Measurements from ENCODE around the gene PPP4R3B.
"Not testable (repeated sequence)": the region's sequence is repeated elsewhere in the genome, so short reads cannot be mapped to it uniquely, and the experiment has no call there.

Gene PPP4R3B

DNA sequence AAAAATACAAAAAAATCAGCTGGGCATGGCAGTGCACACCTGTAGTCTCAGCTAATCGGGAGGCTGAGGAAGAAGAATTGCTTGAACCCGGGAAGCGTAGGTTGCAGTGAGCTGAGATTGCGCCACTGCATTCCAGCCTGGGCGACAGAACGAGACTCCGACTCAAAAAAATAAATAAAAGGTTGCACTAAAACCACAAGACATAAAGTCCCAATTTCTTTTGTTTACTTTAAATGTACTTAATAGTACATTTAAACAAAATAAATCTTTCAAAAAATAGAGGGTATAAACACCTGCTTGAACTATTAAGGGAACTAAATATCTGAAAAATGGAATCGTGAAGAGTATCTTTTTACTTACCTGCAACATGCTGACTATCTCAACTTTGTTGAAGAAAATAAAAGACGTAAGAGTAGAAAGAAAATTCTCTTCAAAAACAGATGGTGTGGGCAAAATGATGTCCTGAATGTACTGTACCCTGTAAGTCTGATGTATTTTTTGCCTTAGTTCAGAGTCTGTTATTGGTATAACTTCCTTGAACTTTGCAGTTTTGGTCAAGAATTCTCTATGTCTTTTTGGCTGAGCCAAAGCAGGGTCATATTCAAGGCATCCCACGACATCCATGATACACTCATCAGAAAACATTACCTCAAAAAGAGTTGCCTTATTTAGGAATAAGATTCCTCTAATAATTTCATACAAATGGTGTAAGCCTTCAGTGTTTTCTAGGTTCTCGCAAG lies 19.2 kb downstream of the PPP4R3B start:
- Histone ChIP-seq H3K27me3 (ENCODE audit: control insufficient read depth in 5 of 5, insufficient read depth in 4 of 5, low read length in 5 of 5) (no peaks in the 10 kb centered on the region), H3K4me1 (ENCODE audit: control insufficient read depth in 5 of 5, insufficient read depth in 5 of 5, low read length in 5 of 5) (peaks cover 0 to 3% (median 0%) of the 10 kb centered on the region in 5 donors), H3K4me3 (ENCODE audit: low read depth in 1 of 5, low read length in 5 of 5) (no peak overlapping the region), H3K36me3 (ENCODE audit: control insufficient read depth in 5 of 5, insufficient read depth in 5 of 5, low read length in 5 of 5) (peaks cover 12 to 36% (median 27%) of the 10 kb centered on the region in 5 donors), H3K9ac (ENCODE audit: low read length in 5 of 5) (no peak overlapping the region), H3K9me3 (ENCODE audit: control insufficient read depth in 5 of 5, low read length in 5 of 5) (no peaks in the 10 kb centered on the region), H3K27ac (ENCODE audit: low read depth, low read length) (no peak overlapping the region)

DNA sequence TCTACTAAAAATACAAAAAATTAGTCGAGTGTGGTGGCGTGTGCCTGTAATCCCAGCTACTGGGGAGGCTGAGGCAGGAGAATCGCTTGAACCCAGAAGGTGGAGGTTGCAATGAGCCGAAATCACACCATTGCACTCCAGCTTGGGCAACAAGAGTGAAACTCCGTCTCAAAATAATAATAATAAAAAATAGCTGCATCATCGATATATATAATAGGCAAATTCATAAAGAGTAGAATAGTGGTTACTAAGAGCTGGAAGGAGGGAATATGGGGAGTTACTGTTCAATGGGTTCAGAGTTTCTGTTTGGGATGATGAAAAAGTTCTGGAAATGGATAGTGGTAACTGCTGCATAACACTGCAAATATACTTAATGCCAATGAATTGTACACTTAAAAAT lies 20.6 kb downstream of the PPP4R3B start:
- peaks cover 9 to 24% (median 17%) of the 10 kb centered on the region in 5 donors for H3K36me3 ChIP-seq (ENCODE audit: control insufficient read depth in 5 of 5, insufficient read depth in 5 of 5, low read length in 5 of 5)
- H3K9ac ChIP-seq (ENCODE audit: low read length in 5 of 5); H3K4me1 ChIP-seq (ENCODE audit: control insufficient read depth in 5 of 5, insufficient read depth in 5 of 5, low read length in 5 of 5); H3K27ac ChIP-seq (ENCODE audit: low read depth, low read length); H3K27me3 ChIP-seq (ENCODE audit: control insufficient read depth in 5 of 5, insufficient read depth in 4 of 5, low read length in 5 of 5); H3K9me3 ChIP-seq (ENCODE audit: control insufficient read depth in 5 of 5, low read length in 5 of 5); H3K4me3 ChIP-seq (ENCODE audit: low read depth in 1 of 5, low read length in 5 of 5): not testable (repeated sequence)

DNA sequence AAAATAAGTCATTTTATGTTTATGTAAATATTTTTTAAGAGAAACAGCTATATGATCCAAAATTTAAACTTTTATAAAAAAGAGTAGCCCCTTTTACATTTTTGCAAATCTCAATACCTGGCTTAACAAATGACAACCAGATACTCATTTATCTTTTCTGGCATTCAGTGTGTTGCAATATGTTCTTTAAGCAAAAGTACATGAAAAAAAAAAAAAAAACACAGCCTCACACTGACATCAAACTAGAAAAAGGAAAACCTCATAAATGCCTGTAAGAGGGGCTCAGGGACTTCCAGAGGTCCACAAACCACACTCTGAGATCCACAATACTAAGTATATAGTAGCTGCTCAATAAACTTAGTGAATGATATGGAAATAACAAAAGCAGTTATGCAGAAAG lies 21.9 kb downstream of the PPP4R3B start:
- Histone ChIP-seq H3K4me1 (ENCODE audit: control insufficient read depth in 5 of 5, insufficient read depth in 5 of 5, low read length in 5 of 5) (peaks cover 0 to 8% (median 0%) of the 10 kb centered on the region in 5 donors), H3K36me3 (ENCODE audit: control insufficient read depth in 5 of 5, insufficient read depth in 5 of 5, low read length in 5 of 5) (peaks cover 9 to 24% (median 14%) of the 10 kb centered on the region in 5 donors), H3K27me3 (ENCODE audit: control insufficient read depth in 5 of 5, insufficient read depth in 4 of 5, low read length in 5 of 5) (no peaks in the 10 kb centered on the region), H3K9ac (ENCODE audit: low read length in 5 of 5) (no peak overlapping the region), H3K4me3 (ENCODE audit: low read depth in 1 of 5, low read length in 5 of 5) (no peak overlapping the region), H3K27ac (ENCODE audit: low read depth, low read length) (no peak overlapping the region), H3K9me3 (ENCODE audit: control insufficient read depth in 5 of 5, low read length in 5 of 5) (no peaks in the 10 kb centered on the region)

DNA sequence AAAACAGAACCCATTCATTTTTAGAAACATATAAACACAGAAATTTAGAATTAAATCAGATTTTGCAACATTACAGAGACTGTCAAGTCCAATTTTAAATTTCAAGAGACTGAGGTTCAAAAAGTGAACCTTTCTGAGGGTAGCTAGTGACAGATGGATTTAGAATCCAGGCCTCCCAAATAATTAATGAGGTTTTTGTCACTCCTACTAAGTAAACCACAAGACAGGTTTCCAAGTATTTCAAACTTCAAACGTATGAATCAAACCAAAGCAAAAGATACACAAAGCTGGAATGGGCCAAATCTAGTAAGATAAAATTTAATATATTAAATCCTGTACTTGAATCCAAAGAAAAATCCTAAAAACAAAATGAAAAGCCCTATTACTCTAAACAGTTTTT lies 25.3 kb downstream of the PPP4R3B start:
- Histone ChIP-seq H3K27me3 (ENCODE audit: control insufficient read depth in 5 of 5, insufficient read depth in 4 of 5, low read length in 5 of 5) (no peaks in the 10 kb centered on the region), H3K4me3 (ENCODE audit: low read depth in 1 of 5, low read length in 5 of 5) (no peak overlapping the region), H3K9me3 (ENCODE audit: control insufficient read depth in 5 of 5, low read length in 5 of 5) (no peaks in the 10 kb centered on the region), H3K9ac (ENCODE audit: low read length in 5 of 5) (no peak overlapping the region), H3K4me1 (ENCODE audit: control insufficient read depth in 5 of 5, insufficient read depth in 5 of 5, low read length in 5 of 5) (peaks cover 0 to 8% (median 0%) of the 10 kb centered on the region in 5 donors), H3K27ac (ENCODE audit: low read depth, low read length) (no peak overlapping the region), H3K36me3 (ENCODE audit: control insufficient read depth in 5 of 5, insufficient read depth in 5 of 5, low read length in 5 of 5) (peaks cover 0 to 16% (median 5%) of the 10 kb centered on the region in 5 donors)

DNA sequence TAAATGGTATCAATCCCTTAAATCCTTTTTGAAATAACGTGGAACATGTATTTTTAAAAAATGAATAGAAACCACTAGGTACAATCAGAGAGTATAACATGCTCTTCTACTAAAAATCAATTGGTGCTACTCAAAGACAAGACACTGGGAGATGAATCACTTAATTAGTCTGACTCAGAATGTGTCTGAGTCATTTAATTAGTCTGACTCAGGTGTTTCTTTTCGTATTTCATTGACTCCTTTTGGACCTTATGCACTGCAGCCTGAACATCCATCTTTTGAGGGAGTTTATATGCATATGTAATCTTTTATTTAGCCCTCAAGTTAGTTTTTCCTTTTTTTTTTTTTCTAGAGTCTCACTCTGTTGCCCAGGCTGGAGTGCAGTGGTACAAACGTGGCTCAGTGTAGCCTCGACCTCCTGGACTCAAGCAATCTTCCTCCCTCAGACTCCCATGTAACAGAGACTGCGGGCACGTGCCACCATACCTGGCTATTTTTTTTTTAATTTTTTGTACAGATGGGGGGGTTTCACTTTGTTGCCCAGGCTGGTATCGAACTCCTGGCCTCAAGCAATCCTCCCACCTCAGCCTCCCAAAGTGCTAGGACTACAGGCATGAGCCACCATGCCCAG lies 26.5 kb downstream of the PPP4R3B start:
- H3K4me3 ChIP-seq (ENCODE audit: low read depth in 1 of 5, low read length in 5 of 5): no peak overlapping the region

DNA sequence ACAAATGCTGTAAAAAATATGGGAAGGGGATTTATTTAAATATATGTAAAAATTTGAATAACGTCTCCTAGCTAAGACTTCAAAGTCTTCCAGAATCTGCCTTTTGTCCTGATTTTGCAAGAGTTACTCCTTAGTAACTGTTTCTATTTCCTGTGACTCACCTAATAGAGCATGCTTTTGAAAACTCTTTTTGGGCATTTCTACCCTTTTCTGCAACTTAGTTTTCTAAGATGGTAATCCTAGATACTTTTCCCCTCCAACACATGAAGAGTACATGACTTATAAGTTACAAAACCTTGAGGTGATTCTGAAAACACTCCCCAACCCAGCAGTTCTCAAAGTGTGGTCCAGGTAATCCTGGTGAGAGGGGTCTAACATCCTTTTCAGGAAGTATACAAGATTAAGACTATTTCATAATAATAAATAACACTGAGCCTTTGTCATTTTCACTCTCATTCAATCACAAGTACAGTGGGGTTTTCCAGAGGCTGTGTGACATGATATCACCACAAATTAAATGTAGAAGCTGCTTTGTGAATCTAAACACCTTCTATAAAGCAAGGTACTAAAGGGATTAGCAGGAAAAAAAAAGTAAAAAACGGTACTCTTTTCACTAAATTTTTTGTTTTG lies 31.9 kb downstream of the PPP4R3B start:
- Histone ChIP-seq H3K36me3 (ENCODE audit: control insufficient read depth in 5 of 5, insufficient read depth in 5 of 5, low read length in 5 of 5) (peaks cover 2 to 13% (median 11%) of the 10 kb centered on the region in 5 donors), H3K27ac (ENCODE audit: low read depth, low read length) (no peak overlapping the region), H3K9me3 (ENCODE audit: control insufficient read depth in 5 of 5, low read length in 5 of 5) (no peaks in the 10 kb centered on the region), H3K27me3 (ENCODE audit: control insufficient read depth in 5 of 5, insufficient read depth in 4 of 5, low read length in 5 of 5) (no peaks in the 10 kb centered on the region), H3K4me1 (ENCODE audit: control insufficient read depth in 5 of 5, insufficient read depth in 5 of 5, low read length in 5 of 5) (peaks cover 0 to 21% (median 8%) of the 10 kb centered on the region in 5 donors), H3K4me3 (ENCODE audit: low read depth in 1 of 5, low read length in 5 of 5) (no peak overlapping the region), H3K9ac (ENCODE audit: low read length in 5 of 5) (no peak overlapping the region)

More for the DNA sequence above, 26.5 kb downstream of the PPP4R3B start:
- no peaks in the 10 kb centered on the region for H3K9me3 ChIP-seq (ENCODE audit: control insufficient read depth in 5 of 5, low read length in 5 of 5)
- no peaks in the 10 kb centered on the region for H3K27me3 ChIP-seq (ENCODE audit: control insufficient read depth in 5 of 5, insufficient read depth in 4 of 5, low read length in 5 of 5)
- no peak overlapping the region for H3K9ac ChIP-seq (ENCODE audit: low read length in 5 of 5)
- H3K36me3 ChIP-seq (ENCODE audit: control insufficient read depth in 5 of 5, insufficient read depth in 5 of 5, low read length in 5 of 5): peaks cover 2 to 8% (median 3%) of the 10 kb centered on the region in 5 donors
- no peak overlapping the region for H3K27ac ChIP-seq (ENCODE audit: low read depth, low read length)
- H3K4me1 ChIP-seq (ENCODE audit: control insufficient read depth in 5 of 5, insufficient read depth in 5 of 5, low read length in 5 of 5): peaks cover 0 to 8% (median 0%) of the 10 kb centered on the region in 5 donors

DNA sequence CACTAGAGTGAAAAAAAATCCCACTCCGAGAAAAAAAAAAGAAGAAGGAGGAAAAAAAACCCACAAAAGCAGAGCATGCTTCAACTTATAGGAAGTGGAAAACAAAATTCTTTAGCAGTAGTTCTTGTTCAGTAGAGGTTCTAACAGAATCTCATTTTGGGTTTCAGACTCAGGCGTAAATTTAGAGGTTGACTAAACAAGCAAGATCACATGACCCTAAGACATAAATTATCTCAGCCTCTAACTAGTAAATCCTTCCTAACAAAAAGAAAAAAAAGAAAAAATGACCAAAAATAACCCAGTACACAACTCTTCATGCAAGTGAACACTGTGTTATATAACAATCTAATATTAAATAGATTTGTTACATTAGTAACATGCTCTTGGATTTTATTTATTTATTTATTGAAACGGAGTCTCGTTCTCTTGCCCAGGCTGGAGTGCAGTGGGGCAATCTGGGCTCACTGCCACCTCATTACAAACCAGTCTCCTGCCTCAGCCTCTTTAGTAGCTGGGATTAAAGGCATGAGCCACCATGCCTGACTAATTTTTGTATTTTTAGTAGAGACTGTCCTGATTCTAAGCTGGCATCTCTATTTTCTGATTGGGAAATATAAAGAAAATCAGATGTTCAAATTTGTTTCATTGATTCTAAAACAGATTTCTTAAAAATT lies 35.4 kb downstream of the PPP4R3B start:
- H3K27me3 ChIP-seq (ENCODE audit: control insufficient read depth in 5 of 5, insufficient read depth in 4 of 5, low read length in 5 of 5): no peaks in the 10 kb centered on the region
- H3K9me3 ChIP-seq (ENCODE audit: control insufficient read depth in 5 of 5, low read length in 5 of 5): no peaks in the 10 kb centered on the region
- peak overlapping the region; percentile 51 for H3K27ac ChIP-seq (ENCODE audit: low read depth, low read length)
- H3K9ac ChIP-seq (ENCODE audit: low read length in 5 of 5): peak overlapping the region in 1 of 5 donors; percentile 35
- H3K4me1 ChIP-seq (ENCODE audit: control insufficient read depth in 5 of 5, insufficient read depth in 5 of 5, low read length in 5 of 5): peaks cover 0 to 21% (median 8%) of the 10 kb centered on the region in 5 donors
- peaks cover 4 to 30% (median 19%) of the 10 kb centered on the region in 5 donors for H3K36me3 ChIP-seq (ENCODE audit: control insufficient read depth in 5 of 5, insufficient read depth in 5 of 5, low read length in 5 of 5)
- H3K4me3 ChIP-seq (ENCODE audit: low read depth in 1 of 5, low read length in 5 of 5): no peak overlapping the region

DNA sequence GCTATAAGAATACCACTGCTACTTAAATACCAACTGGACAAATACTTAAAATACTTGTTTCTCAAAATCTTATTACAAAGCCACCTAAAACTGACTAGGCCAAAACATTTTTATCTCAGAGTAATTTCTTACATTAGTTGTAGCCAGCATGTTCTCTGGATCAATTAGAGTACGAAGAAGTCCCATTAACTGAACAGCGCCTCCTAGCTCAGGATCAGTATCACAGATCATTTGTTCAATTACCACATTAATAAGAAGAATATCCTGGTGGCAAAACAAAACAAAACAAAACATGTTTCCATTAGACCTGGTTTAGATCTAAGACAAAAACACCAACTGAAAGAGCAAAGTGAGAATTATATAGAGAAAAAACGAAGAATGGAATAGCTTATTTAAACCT lies 36.0 kb downstream of the PPP4R3B start:
- Histone ChIP-seq H3K4me3 (ENCODE audit: low read depth in 1 of 5, low read length in 5 of 5) (no peak overlapping the region), H3K4me1 (ENCODE audit: control insufficient read depth in 5 of 5, insufficient read depth in 5 of 5, low read length in 5 of 5) (peaks cover 0 to 21% (median 8%) of the 10 kb centered on the region in 5 donors), H3K9me3 (ENCODE audit: control insufficient read depth in 5 of 5, low read length in 5 of 5) (no peaks in the 10 kb centered on the region), H3K36me3 (ENCODE audit: control insufficient read depth in 5 of 5, insufficient read depth in 5 of 5, low read length in 5 of 5) (peaks cover 8 to 31% (median 22%) of the 10 kb centered on the region in 5 donors), H3K9ac (ENCODE audit: low read length in 5 of 5) (no peak overlapping the region), H3K27me3 (ENCODE audit: control insufficient read depth in 5 of 5, insufficient read depth in 4 of 5, low read length in 5 of 5) (no peaks in the 10 kb centered on the region), H3K27ac (ENCODE audit: low read depth, low read length) (peak overlapping the region; percentile 51)

DNA sequence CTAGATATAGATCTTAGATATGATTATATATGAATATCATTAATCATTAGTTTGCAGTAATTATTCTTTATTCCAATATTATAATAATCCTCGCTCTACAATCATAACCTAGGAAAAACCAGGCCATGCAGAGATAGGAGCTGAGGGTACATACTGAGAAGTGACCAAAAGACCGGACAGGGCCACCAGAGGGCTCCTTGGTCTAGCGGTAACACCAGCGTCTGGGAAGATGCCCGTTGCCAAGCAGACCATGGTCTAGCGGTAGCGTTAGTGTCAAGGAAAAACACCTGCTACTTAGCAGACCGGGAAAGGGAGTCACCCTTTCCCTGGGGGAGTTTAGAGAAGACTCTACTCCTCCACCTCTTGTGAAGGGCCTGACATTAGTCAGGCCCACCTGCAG lies 48.4 kb downstream of the PPP4R3B start:
- not testable (repeated sequence) for H3K9me3 ChIP-seq (ENCODE audit: control insufficient read depth in 5 of 5, low read length in 5 of 5)
- peaks cover 25 to 52% (median 40%) of the 10 kb centered on the region in 5 donors for H3K36me3 ChIP-seq (ENCODE audit: control insufficient read depth in 5 of 5, insufficient read depth in 5 of 5, low read length in 5 of 5)

More for the DNA sequence above, 48.4 kb downstream of the PPP4R3B start:
- not testable (repeated sequence) for H3K4me3 ChIP-seq (ENCODE audit: low read depth in 1 of 5, low read length in 5 of 5); H3K9ac ChIP-seq (ENCODE audit: low read length in 5 of 5); H3K27me3 ChIP-seq (ENCODE audit: control insufficient read depth in 5 of 5, insufficient read depth in 4 of 5, low read length in 5 of 5); H3K27ac ChIP-seq (ENCODE audit: low read depth, low read length); H3K4me1 ChIP-seq (ENCODE audit: control insufficient read depth in 5 of 5, insufficient read depth in 5 of 5, low read length in 5 of 5)

Data from subcutaneous abdominal adipose tissue (tissue), 5 donors.